Activated CD4-positive, alpha-beta T cell treated with anti-CD3 and anti-CD28 coated beads, Interleukin-2, Interleukin-6, amounts not matched to agents 100 ng/mL and 50 ng/mL, durations not matched to agents 16 hours and 8 hours (primary cell): ENCODE measurements around the gene ANKRD33B.
"Not testable (repeated sequence)": the region's sequence is repeated elsewhere in the genome, so short reads cannot be mapped to it uniquely, and the experiment has no call there.

Experiments used
- DNase-seq: peaks from one replicate; pipeline ENCODE4 v3.0.0-alpha.2; 2020

ANKRD33B gene

GRCh38 chr5:10662661-10663488 is 99.0 kb downstream of the ANKRD33B start:
- no peak for DNase-seq

DNA sequence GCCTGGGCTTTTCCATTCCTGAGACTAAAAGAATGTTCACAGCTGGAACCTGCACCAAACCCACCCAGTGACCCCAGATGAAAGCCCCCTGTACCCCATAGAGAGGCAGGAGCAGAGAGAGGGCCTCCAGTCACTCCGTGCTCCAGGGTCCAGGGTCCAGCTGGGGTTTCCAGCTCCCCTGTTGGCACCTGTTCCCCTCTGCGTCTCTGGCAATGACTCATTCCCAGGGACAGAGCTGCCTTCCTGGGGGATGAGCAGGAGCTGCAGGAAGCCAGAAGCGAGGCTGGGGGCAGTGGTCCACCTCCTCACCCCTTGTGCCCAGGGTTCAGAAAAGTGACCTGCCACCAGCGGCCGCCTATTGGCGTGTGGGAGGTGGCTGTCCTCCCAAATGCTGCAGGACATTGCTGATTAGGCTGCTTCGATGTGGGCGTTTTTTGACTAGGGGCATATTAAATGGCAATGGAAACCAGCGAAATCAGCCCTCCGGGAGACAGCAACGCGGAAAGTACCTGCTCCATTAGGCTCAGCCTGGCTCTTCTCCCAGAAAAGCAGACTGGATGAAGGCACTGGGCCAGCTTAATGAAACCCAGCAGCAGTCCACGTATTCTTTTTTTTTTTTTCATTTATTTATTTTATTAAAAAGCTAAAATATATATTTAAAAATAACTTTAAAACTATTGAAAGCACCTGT is 99.8 kb downstream of the ANKRD33B start:
- no peak for DNase-seq

DNA sequence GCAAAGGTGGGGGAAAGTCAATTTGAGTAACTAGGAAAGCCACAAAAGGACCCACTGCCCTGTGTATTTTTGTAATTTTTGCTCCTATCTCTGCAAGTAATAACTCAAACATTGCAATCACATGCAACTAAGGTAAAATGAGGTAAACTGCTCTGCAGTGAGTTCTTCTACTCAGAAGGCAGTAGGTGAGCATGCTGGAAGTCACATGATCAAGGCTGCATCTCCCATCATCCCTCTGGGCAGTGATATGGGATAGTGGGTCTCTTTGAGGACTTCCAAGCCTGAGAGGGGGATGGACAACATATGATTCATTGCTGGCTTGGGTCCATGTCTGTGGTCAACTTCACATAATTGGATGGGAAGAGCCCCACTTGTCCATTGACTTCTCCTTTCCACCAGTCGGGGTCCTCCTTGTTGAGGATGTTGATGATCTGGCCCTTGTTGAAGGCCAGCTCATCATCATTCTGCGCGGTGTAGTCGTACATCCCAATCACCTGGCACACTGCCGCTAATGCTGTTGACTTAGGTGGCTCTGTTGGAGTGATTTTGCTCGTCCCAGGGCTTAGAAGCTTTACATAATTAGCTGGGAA is 100.4 kb downstream of the ANKRD33B start:
- DNase-seq = not testable (repeated sequence)

- DNase-seq = no peak
Measured at GRCh38 chr5:10665799-10666198, 101.9 kb downstream of the ANKRD33B start.

DNA sequence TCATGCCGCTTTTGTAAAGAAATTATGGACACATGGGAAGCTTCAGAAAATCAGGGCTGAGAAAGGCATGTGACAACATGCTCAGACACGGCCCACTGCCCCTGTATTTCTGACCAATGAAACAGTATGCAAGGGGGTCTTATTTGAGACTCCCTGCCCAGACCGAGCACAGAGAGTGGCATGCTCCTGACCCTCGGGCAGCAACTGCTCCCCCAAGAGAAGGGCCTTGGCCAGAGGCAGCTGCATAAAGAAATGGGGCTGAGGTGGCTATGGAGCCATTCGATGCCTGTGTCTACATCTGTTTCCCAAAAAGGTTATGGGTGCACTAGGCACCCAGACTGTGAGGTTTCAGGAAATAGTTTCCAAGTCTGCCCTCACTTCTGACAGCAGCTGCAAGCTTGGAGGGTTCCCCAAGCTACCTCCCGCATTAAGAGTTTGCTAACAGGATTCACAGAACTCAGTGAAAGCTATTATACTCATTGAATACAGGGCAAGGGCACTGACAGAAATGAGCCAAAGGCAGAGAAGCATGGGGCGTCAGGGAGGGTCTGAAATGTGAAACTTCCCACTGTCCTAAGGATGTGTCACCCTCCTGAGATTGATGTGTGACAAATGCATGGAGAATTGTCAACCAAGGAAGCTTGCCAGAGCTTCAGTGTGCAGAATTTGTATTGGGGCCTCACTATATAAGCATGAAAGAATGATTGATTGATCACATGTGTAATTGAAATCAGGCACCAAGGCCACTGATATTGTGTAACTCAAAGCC is 102.8 kb downstream of the ANKRD33B start:
- DNase-seq = no peak

GRCh38 chr5:10667431-10668057 is 103.7 kb downstream of the ANKRD33B start:
- no peak for DNase-seq

GRCh38 chr5:10668697-10669096 is 104.8 kb downstream of the ANKRD33B start:
- no peak for DNase-seq

DNA sequence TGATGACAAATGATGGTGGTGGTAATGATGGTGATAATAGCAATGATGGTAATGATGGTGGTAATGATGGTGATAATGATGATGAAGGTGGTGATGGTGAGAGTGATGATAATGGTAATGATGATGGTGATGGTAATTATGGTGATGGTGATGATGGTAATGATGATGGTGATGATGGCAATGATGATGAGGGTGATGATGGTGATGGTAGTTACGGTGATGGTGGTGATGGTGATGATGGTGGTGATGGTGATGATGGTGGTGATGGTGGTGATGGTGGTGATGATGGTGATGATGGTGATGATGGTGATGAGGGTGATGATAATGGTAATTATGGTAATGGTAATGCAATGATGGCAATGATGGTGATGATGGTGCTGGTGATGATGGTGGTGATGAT is 106.1 kb downstream of the ANKRD33B start:
- DNase-seq = no peak

DNA sequence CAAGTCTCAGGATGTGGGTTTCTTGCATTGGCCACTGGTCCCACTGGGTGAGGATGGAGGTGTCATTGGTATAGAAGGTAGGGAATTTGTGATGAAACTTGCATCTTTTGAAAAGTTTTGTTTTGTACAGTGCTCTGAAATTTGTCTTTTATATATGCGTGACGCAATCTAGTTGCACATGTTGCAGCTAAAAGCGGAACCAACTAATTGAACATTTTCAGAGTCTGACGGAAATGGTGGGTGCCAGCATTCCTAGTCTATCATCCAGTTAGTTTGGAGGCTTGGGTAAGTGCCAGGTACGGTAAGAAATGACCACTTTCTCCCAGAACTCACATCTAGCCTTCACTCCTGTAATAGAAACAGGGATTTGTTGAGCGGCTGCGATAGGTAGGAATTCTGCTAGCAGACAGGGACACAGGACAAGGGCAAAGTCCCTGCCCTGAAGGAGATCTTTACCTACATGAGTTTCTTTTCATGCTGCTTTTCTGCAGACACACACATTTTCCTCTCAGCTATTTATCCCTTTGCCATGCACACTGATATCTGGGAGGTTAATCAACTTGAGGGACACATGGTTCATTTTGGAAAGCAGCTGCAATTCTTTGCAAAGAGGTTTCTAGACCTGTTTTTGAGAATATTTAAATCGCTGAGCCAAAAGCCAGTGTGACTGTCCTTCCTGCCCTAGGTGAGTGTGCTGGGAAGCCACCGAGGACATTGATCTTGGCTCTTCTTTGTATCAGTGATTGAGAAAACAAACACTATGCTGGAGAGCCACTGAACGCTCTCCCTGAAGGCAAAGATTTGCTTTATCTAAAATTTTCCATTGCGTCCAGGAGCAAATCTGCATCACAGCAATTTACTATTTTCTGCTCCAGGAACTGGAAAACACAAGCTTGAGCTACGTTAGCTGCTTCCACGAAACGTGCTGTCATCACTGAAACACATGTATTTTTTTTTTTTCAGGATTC is 107.5 kb downstream of the ANKRD33B start:
- no peak for DNase-seq

DNA sequence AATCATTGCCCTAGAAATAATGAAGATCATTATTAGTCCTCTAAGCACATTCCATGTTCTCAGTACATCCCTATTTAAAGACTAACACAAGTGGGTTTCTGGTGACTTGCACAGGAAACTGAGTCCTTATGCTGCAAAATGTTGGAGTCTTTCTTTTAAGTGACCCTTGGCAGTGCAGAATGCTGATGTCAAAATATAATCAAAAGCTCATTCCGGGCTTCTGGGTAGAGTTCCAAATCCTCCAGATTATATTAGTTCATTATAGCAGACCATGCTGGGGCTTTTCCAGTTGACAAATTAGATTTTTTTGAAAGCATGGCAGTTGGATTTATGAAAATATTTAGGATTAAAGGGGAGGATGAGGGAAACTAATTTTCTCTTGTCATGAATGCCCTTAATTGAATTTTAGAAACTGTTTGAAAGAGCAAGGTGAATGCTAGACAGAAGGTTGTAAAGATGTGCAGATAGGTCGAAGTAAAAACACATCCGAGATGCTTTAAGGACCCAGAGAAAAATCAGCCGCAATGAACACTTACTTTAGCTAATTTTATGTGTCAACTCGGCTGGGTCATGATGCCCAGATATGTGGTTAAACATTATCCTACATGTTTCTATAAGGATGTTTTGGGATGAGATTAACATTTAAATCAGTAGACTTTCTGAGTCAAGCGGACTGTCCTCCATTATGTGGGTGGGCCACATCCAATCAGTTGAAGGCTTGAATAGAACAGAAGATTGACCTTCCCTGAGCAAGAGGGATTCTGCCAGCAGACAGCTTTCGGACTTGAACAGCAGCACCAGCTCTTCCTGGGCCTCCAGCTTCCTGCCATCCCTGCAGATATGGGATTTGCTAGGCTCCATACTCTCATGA is 108.5 kb downstream of the ANKRD33B start:
- DNase-seq = no peak

DNA sequence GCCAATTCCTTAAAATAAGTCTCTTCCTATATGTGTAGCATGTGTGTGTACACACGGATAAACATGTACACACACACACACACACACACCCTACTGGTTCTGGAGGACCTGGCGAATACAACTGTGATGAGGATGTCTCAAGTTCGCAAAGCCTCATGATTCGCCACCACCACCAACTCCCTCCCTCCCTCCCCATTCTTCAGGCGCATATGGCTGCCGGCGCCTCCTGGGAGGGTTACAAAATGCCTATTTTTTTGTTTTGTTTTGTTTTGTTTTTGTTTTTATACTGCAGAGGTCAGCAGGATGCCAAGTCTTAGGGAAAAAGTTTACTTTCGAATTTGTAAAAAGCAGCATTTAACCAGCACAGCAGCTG is 109.1 kb downstream of the ANKRD33B start:
- DNase-seq = no peak

GRCh38 chr5:10673407-10673806 is 109.5 kb downstream of the ANKRD33B start:
- DNase-seq = no peak

- no peak for DNase-seq
Measured at GRCh38 chr5:10674096-10674495, 110.2 kb downstream of the ANKRD33B start.

DNA sequence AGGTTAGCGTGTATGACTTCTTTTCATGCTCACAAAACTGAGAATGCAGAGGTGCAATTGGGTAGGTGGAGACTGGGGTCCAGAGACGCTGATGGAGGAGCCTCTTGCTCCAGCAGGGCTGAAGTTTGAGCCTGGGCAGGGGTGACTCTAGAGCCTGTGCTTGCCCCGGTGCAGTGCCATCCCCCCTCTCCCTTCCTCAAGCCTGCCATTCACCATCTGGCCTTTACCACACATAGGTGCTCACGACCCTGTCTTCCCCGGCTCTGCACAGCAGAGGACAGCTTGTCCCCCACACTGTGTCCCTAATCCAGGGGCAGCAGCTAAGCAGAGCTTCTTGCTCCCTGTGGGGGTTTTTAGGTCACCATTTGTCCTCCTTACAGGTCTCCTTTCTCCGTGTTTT is 110.7 kb downstream of the ANKRD33B start:
- DNase-seq = no peak

DNA sequence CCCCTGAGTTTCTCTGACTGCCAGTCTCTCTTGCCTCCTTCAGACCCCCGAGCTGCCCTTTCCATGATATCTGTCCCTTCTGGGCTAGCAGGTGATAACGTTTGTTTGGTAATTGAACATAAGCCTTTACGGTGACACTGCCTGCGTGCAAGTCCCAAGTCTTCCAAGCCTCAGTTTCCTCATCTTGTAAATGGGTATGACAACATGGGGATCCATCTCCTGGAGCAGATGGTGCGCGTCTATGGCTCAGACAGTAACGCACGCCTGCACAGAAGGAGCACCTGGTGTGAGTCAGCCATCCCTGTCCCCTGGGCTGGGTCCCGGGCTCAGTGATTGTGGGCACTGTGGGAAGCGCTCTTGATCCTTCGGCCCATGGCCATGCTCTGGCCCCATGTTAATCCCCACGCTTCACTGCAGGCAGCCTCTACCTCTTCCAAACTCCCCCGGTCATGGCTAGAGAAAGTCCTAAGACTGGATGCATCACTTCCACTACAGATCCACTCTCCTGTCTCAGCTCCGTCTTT is 111.4 kb downstream of the ANKRD33B start:
- DNase-seq = no peak

- DNase-seq = no peak
Measured at GRCh38 chr5:10676224-10676623, 112.4 kb downstream of the ANKRD33B start.

GRCh38 chr5:10676946-10677345 is 113.1 kb downstream of the ANKRD33B start:
- no peak for DNase-seq

DNA sequence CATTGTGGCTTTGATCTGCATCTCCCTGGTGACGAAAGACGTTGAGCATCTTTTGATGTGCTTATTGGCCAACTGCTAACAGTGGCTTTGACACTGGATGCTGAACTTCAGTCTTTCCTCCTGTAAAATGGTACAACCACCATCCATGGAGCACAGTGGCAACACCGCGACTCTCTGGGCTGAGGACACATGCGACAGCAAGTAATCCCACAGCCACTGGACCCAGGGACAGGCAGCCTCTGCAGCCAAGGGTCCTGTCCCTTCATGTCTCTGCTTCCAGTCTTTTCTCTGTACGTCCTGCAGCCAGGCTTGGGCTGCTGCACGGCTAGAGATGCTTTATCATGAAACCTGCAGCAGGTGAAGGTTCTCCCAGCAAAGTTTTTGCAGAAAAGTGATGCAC is 113.7 kb downstream of the ANKRD33B start:
- DNase-seq = no peak

GRCh38 chr5:10678244-10678643 is 114.4 kb downstream of the ANKRD33B start:
- DNase-seq = no peak

GRCh38 chr5:10679336-10679988 is 115.6 kb downstream of the ANKRD33B start:
- DNase-seq = no peak
